HepG2 (cell line): ENCODE data around the gene TUBB4B. TPM values are rescaled to one million over a fixed set of nuclear protein-coding genes. Genes with fewer than 3 reads are reported as not detected.

Experiments used
- AGO1 ChIP-seq: fragments of 200-400 bp; formaldehyde crosslinking; IDR thresholded peaks from 2 replicates; pipeline ENCODE4 v1.6.1; 2017; ENCODE audit warnings: mild to moderate bottlenecking, low read depth, low read length, moderate library complexity; ENCODE audit not compliant: poor library complexity, severe bottlenecking
- FOXA1 ChIP-seq, 2 experiments: fragments of 450-650 bp in 1 of 2; sonication (generic) in 1 of 2; formaldehyde crosslinking in 1 of 2; IDR thresholded peaks; 2 replicates each; pipeline versions ENCODE4 v1.4.0 to v1.6.1; 2016 to 2020; ENCODE audit warnings: missing genetic modification reagents in 1 of 2
- GATAD1 ChIP-seq: IDR thresholded peaks from 2 replicates; pipeline ENCODE4 v1.6.1; 2016; ENCODE audit warnings: missing genetic modification reagents, missing compliant biosample characterization
- HDAC2 ChIP-seq: sonication (generic); formaldehyde crosslinking; IDR thresholded peaks from 2 replicates; pipeline ENCODE4 v1.4.0; 2020; ENCODE audit warnings: missing genetic modification reagents
- HNRNPUL1 ChIP-seq: fragments of 200-400 bp; formaldehyde crosslinking; IDR thresholded peaks from 2 replicates; pipeline ENCODE4 v1.6.1; 2017; ENCODE audit warnings: low read depth, mild to moderate bottlenecking, low read length, moderate library complexity
- HOXA5 ChIP-seq: sonication (generic); formaldehyde crosslinking; IDR thresholded peaks from 2 replicates; pipeline ENCODE4 v1.4.0; 2020; ENCODE audit warnings: missing genetic modification reagents
- THAP11 ChIP-seq: IDR thresholded peaks from 2 replicates; pipeline ENCODE4 v1.6.1; 2016; ENCODE audit warnings: missing biosample characterization, missing genetic modification reagents
- TRAFD1 ChIP-seq: sonication (generic); formaldehyde crosslinking; IDR thresholded peaks from 2 replicates; pipeline ENCODE4 v1.5.1; 2020; ENCODE audit warnings: missing genetic modification reagents, mild to moderate bottlenecking, borderline replicate concordance
- YY1 ChIP-seq: IDR thresholded peaks from 2 replicates; pipeline ENCODE4 v1.6.1; 2011; ENCODE audit warnings: low read length, low read depth, moderate library complexity, mild to moderate bottlenecking; ENCODE audit not compliant: insufficient read depth, insufficient replicate concordance
- ZBTB38 ChIP-seq: sonication (generic); formaldehyde crosslinking; IDR thresholded peaks from 2 replicates; pipeline ENCODE4 v1.5.1; 2020; ENCODE audit warnings: mild to moderate bottlenecking, missing genetic modification reagents
- ZBTB40 ChIP-seq, 2 experiments: fragments of 450-650 bp in 1 of 2; sonication (generic) in 1 of 2; formaldehyde crosslinking in 1 of 2; IDR thresholded peaks; 2 replicates each; pipeline versions ENCODE4 v1.6.1 to v1.8.0; 2016 to 2022; ENCODE audit warnings: antibody characterized with exemption in 1 of 2, mild to moderate bottlenecking in 1 of 2, missing genetic modification reagents in 1 of 2
- polyA plus RNA-seq, 8 experiments: library from polyadenylated mRNA; depleted of rRNA in 3 of 8; stranded (reverse) in 7 of 8; unstranded in 1 of 8; fragments of >200 nt; fragmentation: Illumina TruSeq in 4 of 8; extraction: Trizol in 4 of 8; gene quantifications; 2 replicates each; pipeline versions ENCODE4 v1.2.1 to v1.2.3, GENCODE V29; 2011 to 2016; ENCODE audit warnings: low read depth in 4 of 8, missing spikeins in 1 of 8, mixed read lengths in 1 of 8; ENCODE audit not compliant: insufficient read depth in 1 of 8
- total RNA-seq, 5 experiments: library from RNA; depleted of rRNA; stranded (reverse); fragments of >200 nt; fragmentation: Illumina TruSeq; extraction: Trizol; gene quantifications; 2 replicates each; pipeline ENCODE4 v1.2.3, GENCODE V29; 2016; ENCODE audit warnings: low read depth in 1 of 5
- TF ChIP-seq, protein P1 (sequence below): sonication (generic); formaldehyde crosslinking; IDR thresholded peaks from 2 replicates; pipeline ENCODE4 v1.5.0; 2020; ENCODE audit warnings: missing genetic modification reagents, mild to moderate bottlenecking, borderline replicate concordance
- TF ChIP-seq, protein P2 (sequence below): sonication (generic); formaldehyde crosslinking; IDR thresholded peaks from 2 replicates; pipeline ENCODE4 v1.9.0; 2022; ENCODE audit warnings: missing genetic modification reagents, mild to moderate bottlenecking, borderline replicate concordance

TUBB4B gene
- total and polyA plus RNA-seq, 2 of the 13 experiments (the other 11 are each of a cell fraction or from before 2014, with no cell fraction given) = 182 to 412 TPM

- TF ChIP-seq HNRNPUL1 (no peak), ZBTB38 (CRISPR knock-in tag) (peak; percentile 79), HDAC2 (CRISPR knock-in tag) (peak; percentile 66; the same call in 1 of the 2 replicates), GATAD1 (CRISPR knock-in tag) (peak; percentile 81), TRAFD1 (CRISPR knock-in tag) (peak; percentile 73; the same call in 1 of the 2 replicates), FOXA1 (IDR thresholded peaks at IDR 0.05) (no peak), FOXA1 (CRISPR knock-in tag; IDR thresholded peaks at IDR 0.05) (peak; percentile 70), AGO1 (peak; percentile 5), YY1 (peak; percentile 65), HOXA5 (CRISPR knock-in tag) (peak; percentile 77; the same call in 1 of the 2 replicates), THAP11 (CRISPR knock-in tag) (peak; percentile 85), ZBTB40 (IDR thresholded peaks at IDR 0.05) (no peak), ZBTB40 (CRISPR knock-in tag; IDR thresholded peaks at IDR 0.05) (no peak; the same call in 1 of the 2 replicates)
- TF ChIP-seq, protein P1, sequence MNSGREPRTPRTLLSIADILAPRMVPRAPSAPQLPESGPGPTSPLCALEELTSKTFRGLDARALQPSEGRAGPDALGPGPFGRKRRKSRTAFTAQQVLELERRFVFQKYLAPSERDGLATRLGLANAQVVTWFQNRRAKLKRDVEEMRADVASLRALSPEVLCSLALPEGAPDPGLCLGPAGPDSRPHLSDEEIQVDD (CRISPR knock-in tag) = no peak
- TF ChIP-seq, protein P2, sequence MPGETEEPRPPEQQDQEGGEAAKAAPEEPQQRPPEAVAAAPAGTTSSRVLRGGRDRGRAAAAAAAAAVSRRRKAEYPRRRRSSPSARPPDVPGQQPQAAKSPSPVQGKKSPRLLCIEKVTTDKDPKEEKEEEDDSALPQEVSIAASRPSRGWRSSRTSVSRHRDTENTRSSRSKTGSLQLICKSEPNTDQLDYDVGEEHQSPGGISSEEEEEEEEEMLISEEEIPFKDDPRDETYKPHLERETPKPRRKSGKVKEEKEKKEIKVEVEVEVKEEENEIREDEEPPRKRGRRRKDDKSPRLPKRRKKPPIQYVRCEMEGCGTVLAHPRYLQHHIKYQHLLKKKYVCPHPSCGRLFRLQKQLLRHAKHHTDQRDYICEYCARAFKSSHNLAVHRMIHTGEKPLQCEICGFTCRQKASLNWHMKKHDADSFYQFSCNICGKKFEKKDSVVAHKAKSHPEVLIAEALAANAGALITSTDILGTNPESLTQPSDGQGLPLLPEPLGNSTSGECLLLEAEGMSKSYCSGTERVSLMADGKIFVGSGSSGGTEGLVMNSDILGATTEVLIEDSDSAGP (CRISPR knock-in tag) = peak; percentile 79; the same call in 1 of the 2 replicates
These were observed 36.4 kb downstream of the TUBB4B start, which contains the start of gene TOR4A (continued) for GRCh38 chr9:137277329-137278041.
